ENCODE results near the gene ADPRM. TPM values are rescaled to one million over a fixed set of nuclear protein-coding genes. Genes with fewer than 3 reads are reported as not detected.

ADPRM gene
- total RNA-seq, 1 donor from 2014 or later, result 5.2 TPM

DNA sequence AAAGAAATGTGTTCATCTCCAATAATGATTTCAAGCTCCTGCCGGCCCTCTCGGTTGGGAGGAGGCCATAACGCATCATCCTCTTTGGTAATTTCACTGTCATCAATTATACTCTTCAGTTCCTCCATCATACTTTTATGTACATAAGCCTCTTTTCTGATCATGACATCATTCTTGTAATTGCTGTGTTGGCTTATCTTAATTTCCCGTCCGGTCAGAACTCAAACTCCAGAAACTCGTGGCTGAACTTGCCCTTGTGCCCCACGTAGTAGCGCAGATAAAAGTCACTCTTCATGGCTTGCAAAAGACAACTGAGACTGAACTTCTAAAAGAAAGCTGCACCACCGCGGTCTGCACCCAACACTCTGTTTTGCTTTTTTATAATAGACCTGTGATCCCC is 18.8 kb downstream of the ADPRM start:
- no peak overlapping the region for H3K27ac Mint-ChIP-seq (ENCODE audit: unreplicated experiment)
- no peaks in the 10 kb centered on the region for H3K27me3 Mint-ChIP-seq (ENCODE audit: unreplicated experiment)
- H3K36me3 Mint-ChIP-seq (ENCODE audit: low read depth, unreplicated experiment), result no peaks in the 10 kb centered on the region
- no peaks in the 10 kb centered on the region for H3K4me1 Mint-ChIP-seq (ENCODE audit: unreplicated experiment)
- TF ChIP-seq, protein P1, sequence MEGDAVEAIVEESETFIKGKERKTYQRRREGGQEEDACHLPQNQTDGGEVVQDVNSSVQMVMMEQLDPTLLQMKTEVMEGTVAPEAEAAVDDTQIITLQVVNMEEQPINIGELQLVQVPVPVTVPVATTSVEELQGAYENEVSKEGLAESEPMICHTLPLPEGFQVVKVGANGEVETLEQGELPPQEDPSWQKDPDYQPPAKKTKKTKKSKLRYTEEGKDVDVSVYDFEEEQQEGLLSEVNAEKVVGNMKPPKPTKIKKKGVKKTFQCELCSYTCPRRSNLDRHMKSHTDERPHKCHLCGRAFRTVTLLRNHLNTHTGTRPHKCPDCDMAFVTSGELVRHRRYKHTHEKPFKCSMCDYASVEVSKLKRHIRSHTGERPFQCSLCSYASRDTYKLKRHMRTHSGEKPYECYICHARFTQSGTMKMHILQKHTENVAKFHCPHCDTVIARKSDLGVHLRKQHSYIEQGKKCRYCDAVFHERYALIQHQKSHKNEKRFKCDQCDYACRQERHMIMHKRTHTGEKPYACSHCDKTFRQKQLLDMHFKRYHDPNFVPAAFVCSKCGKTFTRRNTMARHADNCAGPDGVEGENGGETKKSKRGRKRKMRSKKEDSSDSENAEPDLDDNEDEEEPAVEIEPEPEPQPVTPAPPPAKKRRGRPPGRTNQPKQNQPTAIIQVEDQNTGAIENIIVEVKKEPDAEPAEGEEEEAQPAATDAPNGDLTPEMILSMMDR (IDR thresholded peaks at IDR 0.05; ENCODE audit: unreplicated experiment), result no peak
- H3K4me3 Mint-ChIP-seq (ENCODE audit: unreplicated experiment), result no peak overlapping the region
- H3K9me3 Mint-ChIP-seq (ENCODE audit: unreplicated experiment), result no peaks in the 10 kb centered on the region
- no peak for DNase-seq (ENCODE audit: low spot score)

DNA sequence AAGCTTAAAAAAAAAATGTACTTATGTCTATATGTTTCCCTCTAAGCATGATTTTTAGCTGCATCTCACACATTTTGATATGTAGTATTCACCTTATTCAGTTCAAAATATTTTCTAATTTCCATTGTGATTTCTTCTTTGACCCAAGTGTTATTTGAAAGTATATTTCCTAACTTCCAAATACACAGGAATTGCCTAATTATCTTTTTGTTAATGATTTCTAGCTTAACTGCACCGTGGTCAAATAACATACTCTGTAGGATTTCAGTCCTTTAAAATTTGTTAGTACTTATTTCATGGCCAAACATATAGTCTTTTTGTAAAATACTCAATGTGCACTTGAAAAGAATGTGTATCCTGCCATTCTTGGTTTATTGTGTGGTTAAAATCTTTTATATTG is 21.2 kb downstream of the ADPRM start:
- DNase-seq (ENCODE audit: low spot score), result no peak
- Mint-ChIP-seq H3K4me1 (ENCODE audit: unreplicated experiment) (no peaks in the 10 kb centered on the region), H3K4me3 (ENCODE audit: unreplicated experiment) (no peak overlapping the region), H3K27ac (ENCODE audit: unreplicated experiment) (no peak overlapping the region), H3K36me3 (ENCODE audit: low read depth, unreplicated experiment) (no peaks in the 10 kb centered on the region), H3K9me3 (ENCODE audit: unreplicated experiment) (no peaks in the 10 kb centered on the region), H3K27me3 (ENCODE audit: unreplicated experiment) (no peaks in the 10 kb centered on the region)
- TF ChIP-seq, protein P1 (IDR thresholded peaks at IDR 0.05; ENCODE audit: unreplicated experiment), result no peak

GRCh38 chr17:10724546-10725195 is 27.3 kb downstream of the ADPRM start:
- Mint-ChIP-seq H3K4me1 (ENCODE audit: unreplicated experiment) (no peaks in the 10 kb centered on the region), H3K4me3 (ENCODE audit: unreplicated experiment) (no peak overlapping the region), H3K27ac (ENCODE audit: unreplicated experiment) (no peak overlapping the region), H3K36me3 (ENCODE audit: low read depth, unreplicated experiment) (peaks cover 4% of the 10 kb centered on the region), H3K9me3 (ENCODE audit: unreplicated experiment) (no peaks in the 10 kb centered on the region), H3K27me3 (ENCODE audit: unreplicated experiment) (peaks cover 2% of the 10 kb centered on the region)
- TF ChIP-seq, protein P1 (IDR thresholded peaks at IDR 0.05; ENCODE audit: unreplicated experiment), result no peak
- no peak for DNase-seq (ENCODE audit: low spot score)

DNA sequence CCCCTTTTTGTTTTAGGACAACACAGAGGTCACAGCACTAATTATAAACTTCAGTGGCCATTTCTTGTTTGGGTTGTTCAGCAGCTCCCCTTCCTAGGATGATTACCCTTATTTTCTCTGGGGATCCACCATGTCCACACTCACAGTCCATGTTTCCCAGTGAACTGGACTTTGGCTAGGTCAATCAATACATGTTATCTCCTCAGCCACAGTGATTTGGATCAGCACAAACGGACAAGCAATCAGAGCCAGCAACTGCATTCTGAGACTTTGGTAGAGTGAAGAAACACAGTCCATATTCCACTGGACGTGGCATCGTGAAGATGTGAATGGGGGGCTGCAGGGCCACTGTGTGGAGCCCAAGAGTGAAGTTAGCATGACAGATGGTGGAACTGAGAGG is 27.9 kb downstream of the ADPRM start:
- TF ChIP-seq, protein P1 (IDR thresholded peaks at IDR 0.05; ENCODE audit: unreplicated experiment), result no peak
- Mint-ChIP-seq H3K36me3 (ENCODE audit: low read depth, unreplicated experiment) (peaks cover 4% of the 10 kb centered on the region), H3K27me3 (ENCODE audit: unreplicated experiment) (peaks cover 2% of the 10 kb centered on the region), H3K27ac (ENCODE audit: unreplicated experiment) (no peak overlapping the region), H3K9me3 (ENCODE audit: unreplicated experiment) (no peaks in the 10 kb centered on the region), H3K4me3 (ENCODE audit: unreplicated experiment) (no peak overlapping the region), H3K4me1 (ENCODE audit: unreplicated experiment) (no peaks in the 10 kb centered on the region)
- no peak for DNase-seq (ENCODE audit: low spot score)

GRCh38 chr17:10726196-10726595 is 28.8 kb downstream of the ADPRM start:
- Mint-ChIP-seq H3K9me3 (ENCODE audit: unreplicated experiment) (no peaks in the 10 kb centered on the region), H3K27me3 (ENCODE audit: unreplicated experiment) (peaks cover 2% of the 10 kb centered on the region), H3K4me3 (ENCODE audit: unreplicated experiment) (no peak overlapping the region), H3K36me3 (ENCODE audit: low read depth, unreplicated experiment) (peaks cover 4% of the 10 kb centered on the region), H3K4me1 (ENCODE audit: unreplicated experiment) (no peaks in the 10 kb centered on the region), H3K27ac (ENCODE audit: unreplicated experiment) (no peak overlapping the region)
- TF ChIP-seq, protein P1 (IDR thresholded peaks at IDR 0.05; ENCODE audit: unreplicated experiment), result no peak
- DNase-seq (ENCODE audit: low spot score), result no peak

Measured in endothelial cell (in vitro differentiated cells).